ENCODE measurements around the gene DPP6. TPM values are rescaled to one million over a fixed set of nuclear protein-coding genes. Genes with fewer than 3 reads are reported as not detected.

Gene DPP6
- total RNA-seq, 4 donors from 2014 or later: 1.5 to 2.9 TPM; not detected in 2

GRCh38 chr7:154372011-154372601 lies 319.9 kb downstream of the DPP6 start:
- Histone ChIP-seq H3K9me3 (no peaks in the 10 kb centered on the region), H3K36me3 (no peaks in the 10 kb centered on the region), H3K4me3 (no peak overlapping the region), H3K27me3 (no peaks in the 10 kb centered on the region), H3K27ac (no peak overlapping the region), H3K4me1 (no peaks in the 10 kb centered on the region)
- TF ChIP-seq CTCF (IDR thresholded peaks at IDR 0.05): no peak
- no peak for TF ChIP-seq POLR2A (IDR thresholded peaks at IDR 0.05)
- no peak for DNase-seq

- DNase-seq: no peak
- no peak for TF ChIP-seq CTCF (IDR thresholded peaks at IDR 0.05)
- no peak for TF ChIP-seq POLR2A (IDR thresholded peaks at IDR 0.05)
- no peaks in the 10 kb centered on the region for H3K36me3 ChIP-seq
- H3K4me1 ChIP-seq: no peaks in the 10 kb centered on the region
- no peak overlapping the region for H3K27ac ChIP-seq
- no peaks in the 10 kb centered on the region for H3K27me3 ChIP-seq
- no peaks in the 10 kb centered on the region for H3K9me3 ChIP-seq
- no peak overlapping the region for H3K4me3 ChIP-seq
These were observed 321.8 kb downstream of the DPP6 start for GRCh38 chr7:154373956-154374355.

- H3K27me3 ChIP-seq: no peaks in the 10 kb centered on the region
- no peak for DNase-seq
- TF ChIP-seq CTCF (IDR thresholded peaks at IDR 0.05): no peak
- no peak for TF ChIP-seq POLR2A (IDR thresholded peaks at IDR 0.05)
- no peaks in the 10 kb centered on the region for H3K4me1 ChIP-seq
- H3K4me3 ChIP-seq: no peak overlapping the region
- no peaks in the 10 kb centered on the region for H3K9me3 ChIP-seq
- H3K36me3 ChIP-seq: no peaks in the 10 kb centered on the region
- no peak overlapping the region for H3K27ac ChIP-seq
These were observed 323.8 kb downstream of the DPP6 start for GRCh38 chr7:154375956-154376355.

GRCh38 chr7:154380771-154381170 lies 328.6 kb downstream of the DPP6 start:
- Histone ChIP-seq H3K4me3 (no peak overlapping the region), H3K36me3 (no peaks in the 10 kb centered on the region), H3K4me1 (no peaks in the 10 kb centered on the region), H3K27me3 (no peaks in the 10 kb centered on the region), H3K9me3 (no peaks in the 10 kb centered on the region), H3K27ac (no peak overlapping the region)
- TF ChIP-seq CTCF (IDR thresholded peaks at IDR 0.05) (no peak), POLR2A (IDR thresholded peaks at IDR 0.05) (no peak)
- DNase-seq: no peak

- Histone ChIP-seq H3K9me3 (peaks cover 0 to 3% (median 0%) of the 10 kb centered on the region in 4 donors), H3K27me3 (no peaks in the 10 kb centered on the region), H3K4me3 (no peak overlapping the region), H3K27ac (no peak overlapping the region), H3K4me1 (no peaks in the 10 kb centered on the region), H3K36me3 (no peaks in the 10 kb centered on the region)
- no peak for DNase-seq
- TF ChIP-seq CTCF (IDR thresholded peaks at IDR 0.05): no peak
- TF ChIP-seq POLR2A (IDR thresholded peaks at IDR 0.05): no peak
These were observed 330.8 kb downstream of the DPP6 start for GRCh38 chr7:154383045-154383444.

- no peaks in the 10 kb centered on the region for H3K27me3 ChIP-seq
- no peak for TF ChIP-seq CTCF (IDR thresholded peaks at IDR 0.05)
- TF ChIP-seq POLR2A (IDR thresholded peaks at IDR 0.05): no peak
- H3K4me3 ChIP-seq: no peak overlapping the region
These were observed 333.0 kb downstream of the DPP6 start for GRCh38 chr7:154385214-154385613.

More at GRCh38 chr7:154385214-154385613, 333.0 kb downstream of the DPP6 start:
- H3K36me3 ChIP-seq: no peaks in the 10 kb centered on the region
- peaks cover 0 to 3% (median 0%) of the 10 kb centered on the region in 4 donors for H3K9me3 ChIP-seq
- H3K4me1 ChIP-seq: no peaks in the 10 kb centered on the region
- no peak for DNase-seq
- no peak overlapping the region for H3K27ac ChIP-seq

Data from Peyer's patch (tissue), 4 donors.